B cell (primary cell): ENCODE data around the gene SYNJ2. TPM values are rescaled to one million over a fixed set of nuclear protein-coding genes. Genes with fewer than 3 reads are reported as not detected.

Experiments
- ATAC-seq: fragments of 200-7000 bp; cut with Tn5 transposase; one replicate; pipeline ENCODE4 v1.10.0; 2021; ENCODE audit warnings: low read depth, mild to moderate bottlenecking, moderate number of reproducible peaks, moderate library complexity
- CTCF ChIA-PET: fragments of 350-600 bp; sonication (Branson Sonifier 250); formaldehyde crosslinking; loops from one replicate; lab custom pipeline; 2021; ENCODE audit warnings: antibody characterized with exemption, inconsistent platforms; lab: Charles Lee
- POLR2A ChIA-PET: fragments of 350-600 bp; sonication (Branson Sonifier 250); formaldehyde crosslinking; loops from one replicate; lab custom pipeline; 2021; ENCODE audit warnings: antibody characterized with exemption; lab: Charles Lee
- DNase-seq: peaks from one replicate; pipeline ENCODE4 v3.0.0; 2013
- H2AFZ ChIP-seq: 2 replicates; pipeline ENCODE4 v1.6.1; 2012; ENCODE audit warnings: mild to moderate bottlenecking, low read depth, low read length; ENCODE audit not compliant: insufficient read depth, poor library complexity, severe bottlenecking
- H3K27ac ChIP-seq, 2 donors: 1 replicate in 1 of 2; 2 replicates in 1 of 2; pipeline ENCODE4 v1.5.1; 2012 to 2013; ENCODE audit warnings: low read length in 2 of 2, mild to moderate bottlenecking in 2 of 2, moderate library complexity in 1 of 2
- H3K27me3 ChIP-seq, 4 experiments: fragments of 200-600 bp in 1 of 4; sonication (generic) in 1 of 4; replicated peaks in 1 of 4; 1 replicate in 2 of 4; 2 replicates in 2 of 4; pipeline versions ENCODE4 v1.6.1 to v1.7.0; 2013 to 2016; ENCODE audit warnings: low read length in 3 of 4, mild to moderate bottlenecking in 2 of 4, mixed read lengths in 1 of 4, moderate library complexity in 1 of 4; ENCODE audit not compliant: insufficient read depth in 4 of 4, control insufficient read depth in 3 of 4; ENCODE audit errors: control extremely low read depth in 1 of 4
- H3K36me3 ChIP-seq, 2 experiments: replicated peaks in 1 of 2; 1 replicate in 1 of 2; 2 replicates in 1 of 2; pipeline versions ENCODE4 v1.6.1 to v1.7.1; 2013; ENCODE audit warnings: low read length in 1 of 2; ENCODE audit not compliant: insufficient read depth in 2 of 2, control insufficient read depth in 1 of 2; ENCODE audit errors: control extremely low read depth in 1 of 2, extremely low read depth in 1 of 2
- H3K4me1 ChIP-seq, 2 donors: fragments of 200-600 bp in 1 of 2; sonication (generic) in 1 of 2; 1 replicate in 1 of 2; 2 replicates in 1 of 2; pipeline versions ENCODE4 v1.5.1 to v1.6.1; 2013 to 2017; ENCODE audit warnings: low read length in 2 of 2; ENCODE audit not compliant: control insufficient read depth in 2 of 2, insufficient read depth in 2 of 2
- H3K4me2 ChIP-seq: replicated peaks from 2 replicates; pipeline ENCODE3; 2012; ENCODE audit warnings: mild to moderate bottlenecking, low read depth, low read length; ENCODE audit not compliant: poor library complexity, severe bottlenecking
- H3K4me3 ChIP-seq, 5 experiments: fragments of 200-600 bp in 1 of 5; sonication (generic) in 1 of 5; 1 replicate in 3 of 5; 2 replicates in 2 of 5; pipeline versions ENCODE4 v1.5.1 to v1.7.0; 2011 to 2016; ENCODE audit warnings: low read length in 4 of 5, mild to moderate bottlenecking in 4 of 5, low read depth in 2 of 5, control low read depth in 1 of 5, moderate library complexity in 1 of 5; ENCODE audit not compliant: insufficient read depth in 1 of 5; ENCODE audit errors: control extremely low read depth in 1 of 5, extremely low read depth in 1 of 5
- H3K79me2 ChIP-seq: fragments of 200-600 bp; sonication (generic); one replicate; pipeline ENCODE4 v1.6.0; 2016; ENCODE audit warnings: low read length; ENCODE audit not compliant: control insufficient read depth, insufficient read depth
- H3K9ac ChIP-seq: fragments of 200-600 bp; sonication (generic); 2 replicates; pipeline ENCODE4 v1.6.1; 2017; ENCODE audit warnings: mild to moderate bottlenecking, low read length, moderate library complexity
- H3K9me3 ChIP-seq, 3 donors: one replicate each; pipeline versions ENCODE4 v1.6.1 to v1.7.1; 2013; ENCODE audit warnings: low read length in 2 of 3; ENCODE audit not compliant: control insufficient read depth in 2 of 3, insufficient read depth in 1 of 3; ENCODE audit errors: control extremely low read depth in 1 of 3
- H4K20me1 ChIP-seq: 2 replicates; pipeline ENCODE4 v1.6.0; 2012; ENCODE audit warnings: mild to moderate bottlenecking, low read length; ENCODE audit not compliant: insufficient read depth, control insufficient read depth, poor library complexity, severe bottlenecking
- H3K27ac Mint-ChIP-seq: one replicate; pipeline ENCODE4 v1.8.0; 2021; ENCODE audit warnings: mixed read lengths
- H3K27me3 Mint-ChIP-seq: one replicate; pipeline ENCODE4 v1.8.0; 2021; ENCODE audit warnings: mixed read lengths
- H3K4me1 Mint-ChIP-seq: one replicate; pipeline ENCODE4 v1.8.0; 2021; ENCODE audit warnings: mixed read lengths
- H3K4me3 Mint-ChIP-seq: one replicate; pipeline ENCODE4 v1.8.0; 2021; ENCODE audit warnings: mixed read lengths
- H3K9me3 Mint-ChIP-seq: one replicate; pipeline ENCODE4 v1.8.0; 2022; ENCODE audit warnings: mixed read lengths; ENCODE audit not compliant: insufficient read depth
- CTCF ChIP-seq: fragments of 200-600 bp; IDR thresholded peaks from one replicate; pipeline ENCODE4 v1.8.0; 2022; ENCODE audit warnings: antibody characterized with exemption, mild to moderate bottlenecking
- EZH2 ChIP-seq: IDR thresholded peaks from 2 replicates; pipeline ENCODE4 v1.6.1; 2012; ENCODE audit warnings: borderline replicate concordance, low read depth, mild to moderate bottlenecking, moderate library complexity, low read length; ENCODE audit not compliant: insufficient read depth, poor library complexity, severe bottlenecking
- WGBS: methylation state at CpG from one replicate; pipeline ENCODE4 v1.1.5; 2013; ENCODE audit warnings: missing lambda C conversion rate; ENCODE audit not compliant: insufficient coverage; 5-methylcytosine and 5-hydroxymethylcytosine counted together
- intact Hi-C: fragments of 100-400 bp; cut with micrococcal nuclease; formaldehyde crosslinking; loops from one replicate; pipeline ENCODE4 v1.10.0; 2022
- polyA plus RNA-seq: library from polyadenylated mRNA; depleted of rRNA; stranded (reverse); fragments of >200 nt; gene quantifications from 2 replicates; pipeline ENCODE4 v1.2.3, GENCODE V29; 2012
- total RNA-seq, 2 donors: library from RNA; stranded (reverse); fragments of 120-200 nt in 1 of 2; gene quantifications; 1 replicate in 1 of 2; 2 replicates in 1 of 2; pipeline versions ENCODE4 v1.2.3 to v1.2.4, GENCODE V29; 2013 to 2022

Gene SYNJ2
- total and polyA plus RNA-seq, 2 donors (not counting 1 experiment from before 2014, with no cell fraction given), result 5.2 to 11.4 TPM

- no peak for TF ChIP-seq EZH2
- no peak for TF ChIP-seq CTCF
- Histone ChIP-seq H3K4me2 (no peak overlapping the region), H3K4me1 (peaks cover 5 to 15% of the 10 kb centered on the region in 2 donors), H3K4me3 (no peak overlapping the region), H3K36me3 (no peaks in the 10 kb centered on the region), H3K27me3 (no peaks in the 10 kb centered on the region), H4K20me1 (no peaks in the 10 kb centered on the region), H3K9me3 (no peaks in the 10 kb centered on the region), H3K27ac (no peak overlapping the region), H3K79me2 (no peaks in the 10 kb centered on the region), H3K9ac (no peak overlapping the region), H2AFZ (no peak overlapping the region)
- intact Hi-C loops, result no loop called here
- Mint-ChIP-seq H3K27me3 (no peaks in the 10 kb centered on the region), H3K4me3 (no peak overlapping the region), H3K9me3 (no peaks in the 10 kb centered on the region), H3K27ac (no peak overlapping the region), H3K4me1 (peaks cover 12% of the 10 kb centered on the region)
- 96% methylated on average over 21 of the region's 21 CpGs for WGBS
- CTCF ChIA-PET, result interaction anchor here (0.5 to 2.3 kb wide), 3 partner anchors 50 to 628 kb away, joined by 3 to 11 read pairs (median 3); no protein-coding TSS in a partner anchor
- POLR2A ChIA-PET, result no interaction called here
- DNase-seq (no peak), ATAC-seq (no peak)
Observed at GRCh38 chr6:157976345-157977175, 5.1 kb upstream of the SYNJ2 start.

- H3K36me3 ChIP-seq, result no peaks in the 10 kb centered on the region
- TF ChIP-seq EZH2 (no peak), CTCF (no peak)
- Mint-ChIP-seq H3K9me3 (no peaks in the 10 kb centered on the region), H3K27me3 (no peaks in the 10 kb centered on the region), H3K27ac (no peak overlapping the region), H3K4me1 (peaks cover 14% of the 10 kb centered on the region), H3K4me3 (no peak overlapping the region)
- WGBS, result 93% methylated on average over 9 of the region's 10 CpGs
- POLR2A ChIA-PET, result no interaction called here
- H3K4me3 ChIP-seq, result no peak overlapping the region
- H3K4me1 ChIP-seq, result peaks cover 6 to 16% of the 10 kb centered on the region in 2 donors
- no peak overlapping the region for H3K9ac ChIP-seq
- no peak overlapping the region for H3K27ac ChIP-seq
- intact Hi-C loops, result no loop called here
- H2AFZ ChIP-seq, result no peak overlapping the region
- no peaks in the 10 kb centered on the region for H4K20me1 ChIP-seq
- no peak for DNase-seq
- H3K4me2 ChIP-seq, result no peak overlapping the region
- ATAC-seq, result no peak
- no peaks in the 10 kb centered on the region for H3K27me3 ChIP-seq
- no peaks in the 10 kb centered on the region for H3K79me2 ChIP-seq
- CTCF ChIA-PET, result interaction anchor here (2.3 kb wide), 1 partner anchor 49 kb away, joined by 11 read pairs; no protein-coding TSS in a partner anchor
- no peaks in the 10 kb centered on the region for H3K9me3 ChIP-seq
Observed at GRCh38 chr6:157977176-157977804, 4.4 kb upstream of the SYNJ2 start.
